Bronchial epithelial cell (primary cell): ENCODE results near the gene TACO1. TPM values are rescaled to one million over a fixed set of nuclear protein-coding genes. Genes with fewer than 3 reads are reported as not detected.

Source experiments
- DNase-seq: peaks from one replicate; pipeline ENCODE4 v3.0.0-alpha.2; 2010; ENCODE audit warnings: low read depth
- FAIRE-seq: peaks from 2 replicates; lab custom pipeline; 2011; peaks lifted over from hg19 to GRCh38; lab: Jason Lieb, UNC
- H3K27me3 ChIP-seq: 2 replicates; pipeline ENCODE4 v1.5.1; 2011; ENCODE audit warnings: low read length; ENCODE audit not compliant: control insufficient read depth, insufficient read depth
- H3K36me3 ChIP-seq: 2 replicates; pipeline ENCODE4 v1.5.1; 2011; ENCODE audit warnings: low read length; ENCODE audit not compliant: control insufficient read depth, insufficient read depth
- H3K4me3 ChIP-seq: 2 replicates; pipeline ENCODE4 v1.5.1; 2011; ENCODE audit warnings: mild to moderate bottlenecking, low read depth, low read length, control low read depth
- CTCF ChIP-seq: IDR thresholded peaks from 2 replicates; pipeline ENCODE4 v1.5.1; 2011; ENCODE audit warnings: mild to moderate bottlenecking, moderate library complexity, low read length, control low read depth, inconsistent platforms; ENCODE audit not compliant: insufficient read depth, severe bottlenecking
- total RNA-seq: library from RNA; depleted of rRNA; stranded (reverse); fragments of >200 nt; gene quantifications from 2 replicates; pipeline ENCODE4 v1.2.1, GENCODE V29; 2014

The TACO1 gene
- total RNA-seq, 1 donor from 2014 or later = 11.6 TPM

GRCh38 chr17:63621229-63621683 lies 20.6 kb downstream of the TACO1 start:
- no peak for TF ChIP-seq CTCF

DNA sequence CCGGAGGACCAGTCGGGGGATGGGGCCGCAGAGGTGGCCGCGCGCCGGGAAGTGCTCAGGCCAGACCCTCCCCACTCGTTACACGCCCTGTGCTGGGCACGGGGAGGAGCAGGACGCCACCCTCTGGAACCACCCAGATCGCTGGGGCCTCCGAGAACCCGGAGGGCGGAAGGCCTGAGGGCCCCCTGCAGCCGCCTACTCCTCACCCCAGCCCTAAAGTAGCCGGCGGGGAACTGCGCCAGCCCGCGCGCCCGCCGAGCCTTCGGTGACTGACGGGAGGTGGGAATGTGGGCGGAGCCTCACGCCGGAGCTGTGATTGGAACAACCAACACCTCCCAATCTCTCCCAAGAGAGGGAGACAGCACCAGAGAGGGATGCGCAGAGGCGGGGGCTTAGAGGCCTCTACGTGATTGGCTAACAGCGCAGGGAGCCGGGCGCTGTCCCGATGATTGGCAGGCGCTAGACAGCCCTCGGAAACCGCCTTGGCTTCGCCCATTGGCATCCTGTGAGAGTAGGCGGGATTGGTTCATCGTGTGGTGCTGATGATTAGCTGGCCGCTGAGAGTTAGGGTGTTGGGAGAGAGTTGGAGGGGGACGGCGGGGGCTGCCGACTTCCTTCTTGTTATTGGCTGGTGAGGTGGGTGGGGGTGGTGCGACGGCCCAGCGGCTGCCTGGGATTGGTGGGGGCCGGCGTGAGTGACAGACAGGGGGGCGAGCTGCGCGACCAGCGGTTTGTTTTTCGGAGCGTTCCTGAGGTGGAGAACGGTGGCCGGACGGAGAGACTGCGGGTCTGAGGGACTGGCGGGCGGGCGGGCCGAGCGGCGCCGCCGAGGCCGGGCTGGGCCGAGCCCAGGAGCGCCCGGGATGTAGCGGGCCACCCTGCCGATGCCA lies 21.2 kb downstream of the TACO1 start, which contains the start of gene MAP3K3:
TSS of gene MAP3K3 (plus strand) at position 734 of the 890 bp plus-strand sequence. CDS start 343 bp downstream, outside the sequence.
- Histone ChIP-seq H3K27me3 (no peaks in the 10 kb centered on the region), H3K4me3 (peak within 1 kb of the TSS; percentile 71), H3K36me3 (no peaks in the 10 kb centered on the region)
- no peak for FAIRE-seq
- peak; percentile 99 for DNase-seq
- TF ChIP-seq CTCF = no peak

More at GRCh38 chr17:63621229-63621683, 20.6 kb downstream of the TACO1 start:
- H3K36me3 ChIP-seq = no peaks in the 10 kb centered on the region
- H3K27me3 ChIP-seq = no peaks in the 10 kb centered on the region
- DNase-seq = no peak
- FAIRE-seq = no peak
- H3K4me3 ChIP-seq = peak overlapping the region; percentile 71

GRCh38 chr17:63622574-63623390 lies 22.1 kb downstream of the TACO1 start:
- no peak for FAIRE-seq
- no peaks in the 10 kb centered on the region for H3K36me3 ChIP-seq

GRCh38 chr17:63623786-63624530 lies 23.3 kb downstream of the TACO1 start:
- Histone ChIP-seq H3K27me3 (no peaks in the 10 kb centered on the region), H3K36me3 (no peaks in the 10 kb centered on the region), H3K4me3 (peak overlapping the region; percentile 71)
- DNase-seq (no peak), FAIRE-seq (no peak)
- no peak for TF ChIP-seq CTCF

More at GRCh38 chr17:63622574-63623390, 22.1 kb downstream of the TACO1 start:
- Histone ChIP-seq H3K27me3 (no peaks in the 10 kb centered on the region), H3K4me3 (peak overlapping the region; percentile 71)
- DNase-seq = peak; percentile 37
- TF ChIP-seq CTCF = no peak

- no peak for TF ChIP-seq CTCF
- Histone ChIP-seq H3K4me3 (no peak overlapping the region), H3K36me3 (no peaks in the 10 kb centered on the region), H3K27me3 (no peaks in the 10 kb centered on the region)
- no peak for DNase-seq
- no peak for FAIRE-seq
Measured at GRCh38 chr17:63624531-63624880, 23.8 kb downstream of the TACO1 start.
